Activated T-helper 1 cell treated with anti-CD3 and anti-CD28 coated beads, Interleukin-12 subunit alpha, Interleukin-12 subunit beta, Interleukin-2, Interleukin-4 antibody, amounts not matched to agents 30 ng/mL and 10 ng/mL and 1 ng/mL, durations not matched to agents 14 hours and 24 hours and 36 hours (primary cell): Measurements from ENCODE around the gene SFSWAP. TPM values are rescaled to one million over a fixed set of nuclear protein-coding genes. Genes with fewer than 3 reads are reported as not detected.

ENCODE experiments used
- DNase-seq: peaks from one replicate; pipeline ENCODE4 v3.0.0; 2021; ENCODE audit warnings: low spot score
- H3K27ac Mint-ChIP-seq: one replicate; pipeline ENCODE4 v1.8.0; 2021; ENCODE audit warnings: mild to moderate bottlenecking, mixed read lengths
- H3K27me3 Mint-ChIP-seq: one replicate; pipeline ENCODE4 v1.8.0; 2022; ENCODE audit warnings: mild to moderate bottlenecking, moderate library complexity, mixed read lengths; ENCODE audit not compliant: insufficient read depth
- H3K36me3 Mint-ChIP-seq: one replicate; pipeline ENCODE4 v1.8.0; 2021; ENCODE audit warnings: low read depth, mixed read lengths
- H3K4me1 Mint-ChIP-seq: one replicate; pipeline ENCODE4 v1.8.0; 2021; ENCODE audit warnings: low read depth, mixed read lengths
- H3K4me3 Mint-ChIP-seq: one replicate; pipeline ENCODE4 v1.8.0; 2021; ENCODE audit warnings: mild to moderate bottlenecking, moderate library complexity, mixed read lengths
- H3K9me3 Mint-ChIP-seq: one replicate; pipeline ENCODE4 v1.8.0; 2021; ENCODE audit warnings: mixed read lengths
- intact Hi-C: fragments of 100-400 bp; cut with micrococcal nuclease; formaldehyde crosslinking; loops from one replicate; pipeline ENCODE4 v1.15.1; 2024
- total RNA-seq: library from RNA; stranded (reverse); gene quantifications from 2 replicates; pipeline ENCODE4 v1.2.3, GENCODE V29; 2022

SFSWAP gene
- total RNA-seq, 1 donor from 2014 or later, result 69.3 TPM

- Mint-ChIP-seq H3K36me3 (no peaks in the 10 kb centered on the region), H3K4me1 (no peaks in the 10 kb centered on the region), H3K9me3 (no peaks in the 10 kb centered on the region), H3K27ac (no peak overlapping the region), H3K4me3 (no peak overlapping the region), H3K27me3 (peaks cover 2% of the 10 kb centered on the region)
- DNase-seq, result no peak
- intact Hi-C loops, result no loop called here
Measured at GRCh38 chr12:131818821-131819585, 108.1 kb downstream of the SFSWAP start.

- H3K4me3 Mint-ChIP-seq, result no peak overlapping the region
- no peak for DNase-seq
- H3K4me1 Mint-ChIP-seq, result no peaks in the 10 kb centered on the region
- intact Hi-C loops, result no loop called here
- H3K36me3 Mint-ChIP-seq, result no peaks in the 10 kb centered on the region
- H3K27ac Mint-ChIP-seq, result no peak overlapping the region
- no peaks in the 10 kb centered on the region for H3K9me3 Mint-ChIP-seq
- H3K27me3 Mint-ChIP-seq, result peaks cover 29% of the 10 kb centered on the region
Measured at GRCh38 chr12:131824450-131824849, 113.6 kb downstream of the SFSWAP start.

- intact Hi-C loops, result no loop called here
- Mint-ChIP-seq H3K4me1 (no peaks in the 10 kb centered on the region), H3K9me3 (no peaks in the 10 kb centered on the region), H3K27ac (no peak overlapping the region), H3K36me3 (no peaks in the 10 kb centered on the region), H3K4me3 (peak overlapping the region; percentile 33), H3K27me3 (peaks cover 32% of the 10 kb centered on the region)
- DNase-seq, result no peak
Measured at GRCh38 chr12:131825146-131825892, 114.4 kb downstream of the SFSWAP start.

- no peak overlapping the region for H3K27ac Mint-ChIP-seq
- no peak for DNase-seq
- intact Hi-C loops, result no loop called here
- peaks cover 37% of the 10 kb centered on the region for H3K27me3 Mint-ChIP-seq
- H3K9me3 Mint-ChIP-seq, result no peaks in the 10 kb centered on the region
- no peak overlapping the region for H3K4me3 Mint-ChIP-seq
- H3K36me3 Mint-ChIP-seq, result no peaks in the 10 kb centered on the region
- H3K4me1 Mint-ChIP-seq, result no peaks in the 10 kb centered on the region
Measured at GRCh38 chr12:131826097-131826928, 115.4 kb downstream of the SFSWAP start.

- H3K4me1 Mint-ChIP-seq, result no peaks in the 10 kb centered on the region
- peak; percentile 22 for DNase-seq
- peak within 1 kb of the TSS; percentile 47 for H3K4me3 Mint-ChIP-seq
- intact Hi-C loops, result loop anchor here (1.0 to 2.0 kb wide), 3 partner anchors 66 to 317 kb away; partner anchors contain the start of genes EP400 and ULK1
- H3K27ac Mint-ChIP-seq, result no peak within 1 kb of the TSS
- no peaks in the 10 kb centered on the region for H3K9me3 Mint-ChIP-seq
- H3K27me3 Mint-ChIP-seq, result peaks cover 44% of the 10 kb centered on the region
- H3K36me3 Mint-ChIP-seq, result no peaks in the 10 kb centered on the region
Measured at GRCh38 chr12:131827961-131828534, 117.2 kb downstream of the SFSWAP start, which contains the start of gene MMP17. Gene MMP17, plus strand, starts transcription at chr12:131828393. Its CDS starts 102 bp downstream, at chr12:131828495.

GRCh38 chr12:131828671-131829355 is 117.9 kb downstream of the SFSWAP start:
- H3K9me3 Mint-ChIP-seq, result no peaks in the 10 kb centered on the region
- no peaks in the 10 kb centered on the region for H3K4me1 Mint-ChIP-seq
- peaks cover 44% of the 10 kb centered on the region for H3K27me3 Mint-ChIP-seq
- H3K4me3 Mint-ChIP-seq, result peak overlapping the region; percentile 47
- DNase-seq, result no peak
- H3K27ac Mint-ChIP-seq, result no peak overlapping the region
- H3K36me3 Mint-ChIP-seq, result no peaks in the 10 kb centered on the region
- intact Hi-C loops, result loop anchor here (1.0 to 2.0 kb wide), 3 partner anchors 65 to 318 kb away; partner anchors contain the start of genes EP400 and ULK1

GRCh38 chr12:131829356-131829747 is 118.5 kb downstream of the SFSWAP start:
- Mint-ChIP-seq H3K4me3 (peak overlapping the region; percentile 47), H3K4me1 (no peaks in the 10 kb centered on the region), H3K9me3 (no peaks in the 10 kb centered on the region), H3K27ac (no peak overlapping the region), H3K36me3 (no peaks in the 10 kb centered on the region), H3K27me3 (peaks cover 44% of the 10 kb centered on the region)
- DNase-seq, result no peak
- intact Hi-C loops, result loop anchor here (2.0 kb wide), 1 partner anchor 119 kb away; the partner anchor contains the start of gene EP400

- Mint-ChIP-seq H3K27me3 (peaks cover 42% of the 10 kb centered on the region), H3K4me1 (no peaks in the 10 kb centered on the region), H3K36me3 (no peaks in the 10 kb centered on the region), H3K9me3 (no peaks in the 10 kb centered on the region), H3K27ac (no peak overlapping the region), H3K4me3 (no peak overlapping the region)
- intact Hi-C loops, result loop anchor here (2.0 kb wide), 2 partner anchors 119 to 725 kb away; partner anchors contain the start of gene EP400
- DNase-seq, result no peak
Measured at GRCh38 chr12:131829791-131830334, 119.0 kb downstream of the SFSWAP start.

GRCh38 chr12:131830335-131830913 is 119.5 kb downstream of the SFSWAP start:
- Mint-ChIP-seq H3K9me3 (no peaks in the 10 kb centered on the region), H3K27ac (no peak overlapping the region), H3K36me3 (no peaks in the 10 kb centered on the region), H3K4me1 (no peaks in the 10 kb centered on the region), H3K4me3 (peak overlapping the region; percentile 62), H3K27me3 (peaks cover 38% of the 10 kb centered on the region)
- intact Hi-C loops, result loop anchor here (2.0 kb wide), 1 partner anchor 726 kb away; no protein-coding TSS in a partner anchor
- peak; percentile 18 for DNase-seq

- no peaks in the 10 kb centered on the region for H3K36me3 Mint-ChIP-seq
- H3K4me1 Mint-ChIP-seq, result no peaks in the 10 kb centered on the region
- H3K4me3 Mint-ChIP-seq, result peak overlapping the region; percentile 62
- DNase-seq, result no peak
- peaks cover 34% of the 10 kb centered on the region for H3K27me3 Mint-ChIP-seq
- H3K9me3 Mint-ChIP-seq, result no peaks in the 10 kb centered on the region
- no peak overlapping the region for H3K27ac Mint-ChIP-seq
- intact Hi-C loops, result loop anchor here (2.0 kb wide), 1 partner anchor 726 kb away; no protein-coding TSS in a partner anchor
Measured at GRCh38 chr12:131830914-131831571, 120.2 kb downstream of the SFSWAP start.

- DNase-seq, result no peak
- H3K27ac Mint-ChIP-seq, result no peak overlapping the region
- H3K36me3 Mint-ChIP-seq, result no peaks in the 10 kb centered on the region
- intact Hi-C loops, result loop anchor here (2.0 kb wide), 1 partner anchor 727 kb away; no protein-coding TSS in a partner anchor
- no peaks in the 10 kb centered on the region for H3K9me3 Mint-ChIP-seq
- peaks cover 28% of the 10 kb centered on the region for H3K27me3 Mint-ChIP-seq
- peak overlapping the region; percentile 19 for H3K4me3 Mint-ChIP-seq
- no peaks in the 10 kb centered on the region for H3K4me1 Mint-ChIP-seq
Measured at GRCh38 chr12:131831635-131832041, 120.7 kb downstream of the SFSWAP start.
